ENCODE results near the gene CHCHD2.

DNA sequence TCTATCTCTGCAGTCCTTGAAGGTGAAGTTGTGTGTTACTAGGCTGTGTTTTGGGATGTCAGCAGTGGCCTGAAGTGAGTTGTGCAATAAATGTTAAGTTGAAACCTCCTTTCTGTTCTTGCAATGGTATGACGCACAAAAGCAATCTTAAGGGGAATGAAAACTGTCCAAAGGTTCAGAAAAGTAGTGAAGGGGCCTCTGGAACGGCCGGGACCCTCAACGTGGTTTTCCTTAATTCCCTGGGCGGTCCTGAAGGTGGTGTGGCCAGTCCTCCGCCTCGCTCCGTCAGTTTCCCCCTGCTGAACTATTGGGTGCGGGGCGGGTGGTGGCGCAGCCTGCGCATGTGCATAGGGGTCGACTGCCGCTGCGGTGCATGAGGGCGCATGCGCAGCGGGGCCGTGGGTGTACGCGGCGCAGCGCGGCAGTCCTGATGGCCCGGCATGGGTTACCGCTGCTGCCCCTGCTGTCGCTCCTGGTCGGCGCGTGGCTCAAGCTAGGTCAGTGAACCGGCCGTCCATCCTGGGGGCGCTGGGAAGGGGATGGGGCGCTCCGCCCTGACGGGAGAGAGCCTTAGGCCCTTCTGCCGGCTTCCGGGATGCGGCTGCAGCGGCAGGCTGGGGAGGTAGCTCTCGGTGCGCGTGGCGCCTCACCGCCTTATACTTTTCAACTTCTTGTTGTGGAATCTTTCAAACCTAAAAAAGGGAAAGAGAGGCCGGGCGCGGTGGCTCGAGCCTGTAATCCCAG lies 42.2 kb downstream of the CHCHD2 start, which contains the start of gene SUMF2:
- TF ChIP-seq, protein P1, sequence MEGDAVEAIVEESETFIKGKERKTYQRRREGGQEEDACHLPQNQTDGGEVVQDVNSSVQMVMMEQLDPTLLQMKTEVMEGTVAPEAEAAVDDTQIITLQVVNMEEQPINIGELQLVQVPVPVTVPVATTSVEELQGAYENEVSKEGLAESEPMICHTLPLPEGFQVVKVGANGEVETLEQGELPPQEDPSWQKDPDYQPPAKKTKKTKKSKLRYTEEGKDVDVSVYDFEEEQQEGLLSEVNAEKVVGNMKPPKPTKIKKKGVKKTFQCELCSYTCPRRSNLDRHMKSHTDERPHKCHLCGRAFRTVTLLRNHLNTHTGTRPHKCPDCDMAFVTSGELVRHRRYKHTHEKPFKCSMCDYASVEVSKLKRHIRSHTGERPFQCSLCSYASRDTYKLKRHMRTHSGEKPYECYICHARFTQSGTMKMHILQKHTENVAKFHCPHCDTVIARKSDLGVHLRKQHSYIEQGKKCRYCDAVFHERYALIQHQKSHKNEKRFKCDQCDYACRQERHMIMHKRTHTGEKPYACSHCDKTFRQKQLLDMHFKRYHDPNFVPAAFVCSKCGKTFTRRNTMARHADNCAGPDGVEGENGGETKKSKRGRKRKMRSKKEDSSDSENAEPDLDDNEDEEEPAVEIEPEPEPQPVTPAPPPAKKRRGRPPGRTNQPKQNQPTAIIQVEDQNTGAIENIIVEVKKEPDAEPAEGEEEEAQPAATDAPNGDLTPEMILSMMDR (IDR thresholded peaks at IDR 0.05; ENCODE audit: borderline replicate concordance, extremely low read depth, low read length, poor library complexity, severe bottlenecking), result peak; percentile 24
- no peak for TF ChIP-seq EZH2 (IDR thresholded peaks at IDR 0.05; ENCODE audit: borderline replicate concordance, low read depth, low read length, severe bottlenecking)

Measured in DND-41 (cell line).